ENCODE results near the gene FTCD. TPM values are rescaled to one million over a fixed set of nuclear protein-coding genes. Genes with fewer than 3 reads are reported as not detected.

The FTCD gene
- total RNA-seq, 2 experiments from 2014 or later = 0.06 to 1.1 TPM

DNA sequence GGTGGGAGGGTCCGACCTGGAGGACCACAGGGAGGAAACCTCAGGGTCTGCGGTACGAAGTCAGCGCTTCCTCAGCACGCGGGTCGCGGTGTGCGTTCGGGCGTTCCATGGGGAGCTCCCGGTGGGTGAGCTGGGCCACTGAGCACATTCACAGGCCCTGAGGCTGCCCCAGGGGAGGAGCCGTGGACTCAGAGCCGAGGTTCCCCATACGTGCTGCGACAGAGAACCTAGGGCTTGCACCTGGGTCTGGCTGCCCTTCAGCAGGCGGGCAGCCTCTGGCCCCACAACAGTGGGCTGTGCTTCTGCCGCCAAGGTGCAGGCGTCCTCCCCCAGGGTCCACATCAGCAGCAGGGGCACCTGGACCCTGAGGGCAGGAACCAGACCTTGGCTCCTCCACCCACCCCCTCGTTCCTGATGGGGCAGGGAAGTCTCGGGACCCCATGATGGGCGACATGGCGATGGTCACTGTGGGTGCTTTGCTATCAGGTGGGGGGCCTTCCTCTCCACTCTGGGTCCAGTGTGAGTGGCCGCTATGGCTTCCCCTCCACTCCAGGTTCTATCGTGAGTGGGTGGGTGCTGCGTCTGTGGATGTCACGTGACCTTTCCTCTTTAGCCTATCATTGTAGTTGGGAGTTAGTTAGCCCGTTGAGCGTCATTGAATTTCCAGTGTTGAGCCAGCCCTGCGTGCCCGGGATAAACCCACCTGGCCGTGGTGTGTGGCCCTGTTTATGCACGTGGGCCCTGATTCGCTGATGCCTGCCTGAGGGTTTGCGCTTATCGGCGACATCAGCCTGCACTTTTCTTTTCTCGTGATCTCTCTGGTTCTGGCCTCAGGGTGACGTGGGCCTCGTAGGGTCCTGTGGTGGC lies 27.9 kb downstream of the FTCD start:
- no peak overlapping the region for H3K27ac ChIP-seq (ENCODE audit: low read depth, low read length, poor library complexity, severe bottlenecking)
- BruUV-seq (replicated peaks) = no TSS peak
- no peak overlapping the region for H2AFZ ChIP-seq (ENCODE audit: low read length)
- CTCF ChIA-PET (ENCODE audit: unreplicated experiment) = no interaction called here
- H3K9me3 ChIP-seq (ENCODE audit: low read length) = no peaks in the 10 kb centered on the region
- TF ChIP-seq, protein P1, sequence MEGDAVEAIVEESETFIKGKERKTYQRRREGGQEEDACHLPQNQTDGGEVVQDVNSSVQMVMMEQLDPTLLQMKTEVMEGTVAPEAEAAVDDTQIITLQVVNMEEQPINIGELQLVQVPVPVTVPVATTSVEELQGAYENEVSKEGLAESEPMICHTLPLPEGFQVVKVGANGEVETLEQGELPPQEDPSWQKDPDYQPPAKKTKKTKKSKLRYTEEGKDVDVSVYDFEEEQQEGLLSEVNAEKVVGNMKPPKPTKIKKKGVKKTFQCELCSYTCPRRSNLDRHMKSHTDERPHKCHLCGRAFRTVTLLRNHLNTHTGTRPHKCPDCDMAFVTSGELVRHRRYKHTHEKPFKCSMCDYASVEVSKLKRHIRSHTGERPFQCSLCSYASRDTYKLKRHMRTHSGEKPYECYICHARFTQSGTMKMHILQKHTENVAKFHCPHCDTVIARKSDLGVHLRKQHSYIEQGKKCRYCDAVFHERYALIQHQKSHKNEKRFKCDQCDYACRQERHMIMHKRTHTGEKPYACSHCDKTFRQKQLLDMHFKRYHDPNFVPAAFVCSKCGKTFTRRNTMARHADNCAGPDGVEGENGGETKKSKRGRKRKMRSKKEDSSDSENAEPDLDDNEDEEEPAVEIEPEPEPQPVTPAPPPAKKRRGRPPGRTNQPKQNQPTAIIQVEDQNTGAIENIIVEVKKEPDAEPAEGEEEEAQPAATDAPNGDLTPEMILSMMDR (conservative IDR thresholded peaks at IDR 0.05; ENCODE audit: low read length) = no peak
- TF ChIP-seq EZH2phosphoT487 (IDR thresholded peaks at IDR 0.05; ENCODE audit: borderline replicate concordance, low read depth, low read length) = no peak
- H3K9me2 ChIP-seq (ENCODE audit: insufficient read depth, low read length) = no peaks in the 10 kb centered on the region
- no peaks in the 10 kb centered on the region for H3K36me3 ChIP-seq (ENCODE audit: insufficient read depth, low read length)
- no peaks in the 10 kb centered on the region for H4K20me1 ChIP-seq (ENCODE audit: insufficient read depth, low read length)
- H3K79me2 ChIP-seq (ENCODE audit: insufficient read depth, low read depth, low read length) = no peaks in the 10 kb centered on the region
- no peak overlapping the region for H3K4me2 ChIP-seq (ENCODE audit: low read length)
- no peak for DNase-seq (ENCODE audit: low spot score)
- POLR2A ChIA-PET = no interaction called here
- intact Hi-C loops (cut with micrococcal nuclease; ENCODE audit: unreplicated experiment) = no loop called here
- no peaks in the 10 kb centered on the region for H3K4me1 ChIP-seq (ENCODE audit: insufficient read depth, low read length, poor library complexity, severe bottlenecking)
- no peak overlapping the region for H3K4me3 ChIP-seq (ENCODE audit: low read depth, low read length, poor library complexity, severe bottlenecking)

DNA sequence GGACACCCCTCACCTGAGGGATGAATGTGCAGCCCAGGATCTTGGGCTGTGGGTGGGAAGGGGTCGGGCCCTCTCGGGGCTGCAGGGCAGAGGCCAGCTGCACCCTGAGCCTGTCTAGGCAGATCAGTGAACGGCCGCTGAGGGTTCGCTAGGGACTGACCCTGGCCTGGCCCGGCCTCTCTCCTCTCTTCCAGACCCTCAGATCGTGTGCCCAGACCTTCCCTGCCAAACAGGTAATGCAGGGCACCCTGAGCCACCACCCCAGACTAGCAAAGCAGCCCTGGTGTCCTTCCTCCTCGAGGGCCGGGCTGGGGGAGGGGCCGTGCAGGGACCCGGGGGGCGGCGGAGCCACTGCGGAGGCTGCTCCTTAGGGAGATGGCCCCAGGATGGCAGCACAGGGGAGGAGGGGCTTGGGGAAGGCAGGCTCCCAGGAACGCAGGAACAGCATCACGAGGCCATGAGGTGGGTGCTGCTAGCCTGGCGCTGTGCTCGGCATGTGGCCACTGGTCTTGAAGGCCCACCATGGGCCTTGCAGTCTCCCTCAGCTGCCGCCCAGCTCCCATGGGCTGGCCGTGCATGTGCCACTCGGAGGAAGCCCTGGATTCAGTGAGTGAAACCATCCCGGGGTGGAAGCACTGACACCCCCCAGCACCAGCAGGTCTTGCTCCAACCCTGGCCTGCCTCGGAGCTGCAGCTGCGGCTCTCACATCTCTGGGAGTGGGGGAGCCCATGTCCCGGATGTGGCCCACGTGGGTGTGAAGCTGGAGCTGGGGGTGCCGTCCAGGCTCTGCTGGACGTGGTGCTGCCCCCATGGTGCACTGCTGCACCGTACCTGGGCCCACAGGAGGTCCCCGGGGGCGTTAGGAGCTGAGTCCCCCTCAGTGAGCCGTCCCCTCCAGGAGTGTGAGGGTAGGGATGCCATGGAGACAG lies 28.8 kb downstream of the FTCD start:
- H3K36me3 ChIP-seq (ENCODE audit: insufficient read depth, low read length) = no peaks in the 10 kb centered on the region
- no peak for TF ChIP-seq EZH2phosphoT487 (IDR thresholded peaks at IDR 0.05; ENCODE audit: borderline replicate concordance, low read depth, low read length)
- TF ChIP-seq, protein P1 (conservative IDR thresholded peaks at IDR 0.05; ENCODE audit: low read length) = no peak
- H3K9me3 ChIP-seq (ENCODE audit: low read length) = no peaks in the 10 kb centered on the region
- H3K4me3 ChIP-seq (ENCODE audit: low read depth, low read length, poor library complexity, severe bottlenecking) = no peak overlapping the region
- H4K20me1 ChIP-seq (ENCODE audit: insufficient read depth, low read length) = no peaks in the 10 kb centered on the region
- POLR2A ChIA-PET = no interaction called here
- BruUV-seq (replicated peaks) = no TSS peak
- no peaks in the 10 kb centered on the region for H3K9me2 ChIP-seq (ENCODE audit: insufficient read depth, low read length)
- CTCF ChIA-PET (ENCODE audit: unreplicated experiment) = no interaction called here
- DNase-seq (ENCODE audit: low spot score) = no peak
- H3K4me2 ChIP-seq (ENCODE audit: low read length) = no peak overlapping the region
- H3K79me2 ChIP-seq (ENCODE audit: insufficient read depth, low read depth, low read length) = no peaks in the 10 kb centered on the region
- H2AFZ ChIP-seq (ENCODE audit: low read length) = no peak overlapping the region
- no peak overlapping the region for H3K27ac ChIP-seq (ENCODE audit: low read depth, low read length, poor library complexity, severe bottlenecking)
- H3K4me1 ChIP-seq (ENCODE audit: insufficient read depth, low read length, poor library complexity, severe bottlenecking) = no peaks in the 10 kb centered on the region
- intact Hi-C loops (cut with micrococcal nuclease; ENCODE audit: unreplicated experiment) = no loop called here
